Thoracic aorta (tissue), 2 donors: ENCODE results near the gene ISX. TPM values are rescaled to one million over a fixed set of nuclear protein-coding genes. Genes with fewer than 3 reads are reported as not detected.

Source experiments
- ATAC-seq: fragments of 150-250 bp; one replicate; pipeline ENCODE4 v1.8.0; 2017; ENCODE audit warnings: low read depth; ENCODE audit not compliant: insufficient number of reproducible peaks, low FRiP score
- DNase-seq: peaks from one replicate; pipeline ENCODE4 v3.0.0-alpha.2; 2020; ENCODE audit warnings: low spot score
- H3K27ac ChIP-seq, 2 donors: fragments of 200-600 bp; sonication (generic); 1 replicate in 1 of 2; 2 replicates in 1 of 2; pipeline ENCODE4 v1.5.1; 2016; ENCODE audit warnings: mild to moderate bottlenecking in 2 of 2, moderate library complexity in 2 of 2
- H3K27me3 ChIP-seq: fragments of 200-600 bp; sonication (generic); replicated peaks from 2 replicates; pipeline ENCODE4 v1.6.0; 2016; ENCODE audit warnings: mild to moderate bottlenecking; ENCODE audit not compliant: insufficient read depth
- H3K36me3 ChIP-seq: fragments of 200-600 bp; sonication (generic); one replicate; pipeline ENCODE4 v1.5.1; 2016
- H3K4me1 ChIP-seq, 2 donors: fragments of 200-600 bp; sonication (generic); 1 replicate in 1 of 2; 2 replicates in 1 of 2; pipeline versions ENCODE4 v1.5.1 to v1.6.0; 2016; ENCODE audit warnings: low read depth in 2 of 2, mild to moderate bottlenecking in 1 of 2; ENCODE audit not compliant: control insufficient read depth in 1 of 2
- H3K4me3 ChIP-seq: fragments of 200-600 bp; sonication (generic); 2 replicates; pipeline ENCODE4 v1.5.1; 2016; ENCODE audit warnings: mild to moderate bottlenecking
- H3K9me3 ChIP-seq: fragments of 200-600 bp; sonication (generic); 2 replicates; pipeline ENCODE4 v1.5.1; 2016
- total RNA-seq, 2 donors: library from RNA; depleted of rRNA; stranded (reverse); fragments of >200 nt; gene quantifications; one replicate each; pipeline versions ENCODE4 v1.1.0 to v1.2.3, GENCODE V29; 2016
- TF ChIP-seq, protein P1 (sequence below): fragments of 200-600 bp; sonication (generic); IDR thresholded peaks from one replicate; pipeline ENCODE4 v1.5.1; 2019; ENCODE audit warnings: antibody characterized with exemption

ISX gene
- total RNA-seq, 2 donors from 2014 or later: not detected

- no peaks in the 10 kb centered on the region for H3K4me1 ChIP-seq
- H3K27ac ChIP-seq: no peak overlapping the region
- no peak overlapping the region for H3K4me3 ChIP-seq
- no peak for ATAC-seq
- no peaks in the 10 kb centered on the region for H3K9me3 ChIP-seq
- DNase-seq: no peak
- H3K36me3 ChIP-seq: no peaks in the 10 kb centered on the region
- no peaks in the 10 kb centered on the region for H3K27me3 ChIP-seq
- TF ChIP-seq, protein P1, sequence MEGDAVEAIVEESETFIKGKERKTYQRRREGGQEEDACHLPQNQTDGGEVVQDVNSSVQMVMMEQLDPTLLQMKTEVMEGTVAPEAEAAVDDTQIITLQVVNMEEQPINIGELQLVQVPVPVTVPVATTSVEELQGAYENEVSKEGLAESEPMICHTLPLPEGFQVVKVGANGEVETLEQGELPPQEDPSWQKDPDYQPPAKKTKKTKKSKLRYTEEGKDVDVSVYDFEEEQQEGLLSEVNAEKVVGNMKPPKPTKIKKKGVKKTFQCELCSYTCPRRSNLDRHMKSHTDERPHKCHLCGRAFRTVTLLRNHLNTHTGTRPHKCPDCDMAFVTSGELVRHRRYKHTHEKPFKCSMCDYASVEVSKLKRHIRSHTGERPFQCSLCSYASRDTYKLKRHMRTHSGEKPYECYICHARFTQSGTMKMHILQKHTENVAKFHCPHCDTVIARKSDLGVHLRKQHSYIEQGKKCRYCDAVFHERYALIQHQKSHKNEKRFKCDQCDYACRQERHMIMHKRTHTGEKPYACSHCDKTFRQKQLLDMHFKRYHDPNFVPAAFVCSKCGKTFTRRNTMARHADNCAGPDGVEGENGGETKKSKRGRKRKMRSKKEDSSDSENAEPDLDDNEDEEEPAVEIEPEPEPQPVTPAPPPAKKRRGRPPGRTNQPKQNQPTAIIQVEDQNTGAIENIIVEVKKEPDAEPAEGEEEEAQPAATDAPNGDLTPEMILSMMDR: no peak
Observed at GRCh38 chr22:35034963-35035362, 31.0 kb upstream of the ISX start.

DNA sequence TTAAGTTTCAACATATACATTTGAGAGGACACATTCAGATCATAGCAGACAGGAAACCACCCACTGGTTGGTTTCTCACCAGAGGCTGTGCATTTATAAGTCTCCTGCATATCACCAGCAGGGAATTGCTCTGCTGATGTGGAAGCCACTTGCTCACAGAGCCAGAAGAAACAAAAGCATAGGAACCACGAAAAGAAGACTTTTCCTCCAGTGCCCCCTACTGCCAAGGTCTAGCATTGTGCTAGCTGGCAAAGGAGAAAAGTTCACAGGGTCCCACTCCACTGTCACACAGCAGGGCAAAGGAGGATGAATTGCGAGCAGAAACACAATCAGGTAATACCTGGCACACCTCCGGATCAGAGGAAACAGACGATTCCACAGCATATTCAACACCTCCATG lies 28.9 kb upstream of the ISX start:
- Histone ChIP-seq H3K27me3 (no peaks in the 10 kb centered on the region), H3K4me1 (no peaks in the 10 kb centered on the region), H3K4me3 (no peak overlapping the region), H3K9me3 (no peaks in the 10 kb centered on the region), H3K36me3 (no peaks in the 10 kb centered on the region), H3K27ac (no peak overlapping the region)
- ATAC-seq (no peak), DNase-seq (no peak)
- TF ChIP-seq, protein P1: no peak

DNA sequence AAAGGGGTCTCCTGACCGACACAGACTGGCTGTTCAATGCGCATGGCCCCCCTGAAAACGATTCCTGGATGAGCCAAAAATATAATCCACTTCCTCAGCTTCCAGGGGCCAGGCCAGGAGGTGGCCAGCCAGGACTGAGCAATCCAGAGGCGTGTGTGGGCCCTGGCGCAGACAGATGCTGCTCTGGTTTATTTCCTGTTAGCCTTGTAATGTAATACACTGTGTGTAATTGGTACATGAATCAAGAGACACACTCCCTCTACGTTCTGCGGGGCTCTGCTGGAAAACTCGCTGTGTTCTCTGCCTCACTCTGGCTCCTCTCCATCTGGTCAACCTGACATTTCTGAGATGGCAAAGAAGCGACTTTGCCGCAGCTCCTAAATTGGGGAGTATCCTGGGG lies 26.3 kb upstream of the ISX start:
- DNase-seq (no peak), ATAC-seq (no peak)
- Histone ChIP-seq H3K4me3 (no peak overlapping the region), H3K4me1 (no peaks in the 10 kb centered on the region), H3K27me3 (no peaks in the 10 kb centered on the region), H3K36me3 (no peaks in the 10 kb centered on the region), H3K27ac (no peak overlapping the region), H3K9me3 (no peaks in the 10 kb centered on the region)
- TF ChIP-seq, protein P1: no peak

DNA sequence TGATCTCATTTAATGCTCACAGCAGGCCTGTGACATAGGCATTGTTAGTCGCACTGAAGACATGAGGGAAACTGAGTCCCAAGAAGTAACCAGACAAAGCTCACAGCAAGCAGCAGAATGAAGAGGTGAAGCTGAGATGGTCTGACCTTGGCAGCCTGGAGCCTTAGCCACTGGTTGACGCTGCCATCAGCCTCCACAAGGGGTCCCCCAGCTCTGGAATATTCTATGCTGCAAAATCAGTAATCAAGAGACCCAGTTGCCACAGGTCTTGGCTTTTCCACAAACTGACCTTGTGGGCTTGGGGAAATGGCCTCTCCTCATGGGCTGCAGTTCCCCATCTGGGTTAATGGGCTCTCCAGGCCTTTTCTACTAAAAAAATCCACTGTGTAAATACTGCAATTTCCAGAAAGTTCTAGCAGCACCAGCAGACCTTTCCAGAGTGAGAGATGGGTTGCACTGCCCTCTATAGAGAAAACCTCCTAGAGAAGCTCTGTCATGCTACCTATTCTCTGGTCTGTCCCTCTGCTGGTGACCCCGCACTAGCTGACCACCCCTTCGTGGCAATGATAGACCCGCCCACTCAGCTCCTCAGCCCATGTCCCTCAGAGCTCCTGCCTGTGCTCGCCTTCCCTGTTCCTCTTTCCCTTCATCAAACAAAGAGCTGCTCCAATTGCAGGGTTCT lies 22.6 kb upstream of the ISX start:
- TF ChIP-seq, protein P1: no peak

GRCh38 chr22:35043934-35044319 lies 22.0 kb upstream of the ISX start:
- no peak for ATAC-seq
- no peaks in the 10 kb centered on the region for H3K9me3 ChIP-seq
- no peaks in the 10 kb centered on the region for H3K4me1 ChIP-seq
- no peak overlapping the region for H3K4me3 ChIP-seq
- TF ChIP-seq, protein P1: no peak
- H3K36me3 ChIP-seq: no peaks in the 10 kb centered on the region
- no peak overlapping the region for H3K27ac ChIP-seq
- no peak for DNase-seq
- H3K27me3 ChIP-seq: no peaks in the 10 kb centered on the region

More for the DNA sequence above, 22.6 kb upstream of the ISX start:
- Histone ChIP-seq H3K27me3 (no peaks in the 10 kb centered on the region), H3K9me3 (no peaks in the 10 kb centered on the region), H3K36me3 (no peaks in the 10 kb centered on the region), H3K27ac (no peak overlapping the region), H3K4me1 (no peaks in the 10 kb centered on the region), H3K4me3 (no peak overlapping the region)
- no peak for ATAC-seq
- no peak for DNase-seq
